Measurements from ENCODE around the gene ARFIP2.
A peak's percentile ranks its signal among the peaks of the same experiment; 100 is the strongest.

The ARFIP2 gene

DNA sequence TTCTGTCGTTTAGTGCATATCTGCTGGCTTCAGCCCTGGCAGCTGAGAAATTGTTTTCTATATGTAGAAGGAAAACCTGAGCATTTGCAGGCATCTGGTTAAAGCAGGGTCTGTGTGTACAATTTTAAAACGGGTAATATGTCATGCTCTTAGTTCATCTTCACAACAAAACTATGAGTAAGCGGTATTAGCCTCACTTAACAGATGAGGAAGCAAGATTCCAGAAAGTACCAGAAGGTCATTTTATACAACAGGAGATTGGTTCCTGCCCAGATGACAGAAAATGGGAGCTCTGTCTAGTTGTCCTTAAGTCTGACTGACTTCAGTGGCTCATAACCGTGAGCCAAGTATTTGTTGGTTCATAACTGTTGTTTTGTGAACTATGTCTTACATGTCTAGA is 1.3 kb upstream of the ARFIP2 start:
- DNase-seq (ENCODE audit: low read depth in 4 of 4, low spot score in 1 of 4) = no peak

DNA sequence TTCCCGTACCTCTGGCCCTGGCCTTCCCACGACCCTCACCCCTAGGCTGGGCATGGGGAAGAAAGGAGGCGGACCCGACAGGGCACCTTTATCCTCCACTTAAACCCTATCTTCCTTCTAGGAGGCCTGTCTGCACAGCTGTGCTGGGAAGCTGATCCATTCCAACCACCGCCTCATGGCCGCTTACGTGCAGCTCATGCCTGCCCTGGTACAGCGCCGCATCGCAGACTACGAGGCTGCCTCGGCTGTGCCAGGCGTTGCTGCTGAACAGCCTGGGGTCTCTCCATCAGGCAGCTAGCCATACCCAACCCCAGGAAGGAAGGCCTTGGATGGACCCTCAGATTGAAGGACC is 769 bp upstream of the ARFIP2 start:
- DNase-seq (ENCODE audit: low read depth in 4 of 4, low spot score in 1 of 4) = no peak

DNA sequence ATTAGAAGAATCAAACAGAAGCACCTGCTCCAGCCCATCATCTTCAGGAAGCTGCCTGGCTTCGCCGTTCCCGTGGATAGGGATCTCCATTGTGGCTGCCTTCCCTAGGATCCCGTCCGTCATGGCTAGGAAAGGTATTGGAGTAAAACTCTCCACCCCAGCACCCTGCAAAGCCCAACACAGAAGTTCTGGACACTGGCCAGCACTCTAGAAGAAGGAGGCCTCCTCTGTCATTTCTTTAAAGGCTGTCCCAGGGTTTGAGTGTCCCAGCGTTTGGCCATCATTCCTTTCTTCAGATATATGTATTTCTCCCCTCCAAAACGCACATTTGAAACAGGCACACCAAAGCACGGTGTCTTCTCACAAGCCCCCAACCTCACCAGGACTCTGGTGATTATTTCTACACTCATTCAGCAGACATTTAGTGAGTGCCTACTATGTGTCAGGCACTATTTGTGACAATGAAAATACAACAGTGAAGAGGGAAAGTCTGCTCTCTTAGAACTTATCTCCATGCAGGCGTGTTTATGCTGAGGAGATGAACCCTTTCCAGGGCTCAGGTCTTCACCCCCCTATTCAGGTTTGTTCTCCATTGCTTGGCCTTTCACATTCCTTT is 724 bp downstream of the ARFIP2 start:
- DNase-seq (ENCODE audit: low read depth in 4 of 4, low spot score in 1 of 4) = no peak

DNA sequence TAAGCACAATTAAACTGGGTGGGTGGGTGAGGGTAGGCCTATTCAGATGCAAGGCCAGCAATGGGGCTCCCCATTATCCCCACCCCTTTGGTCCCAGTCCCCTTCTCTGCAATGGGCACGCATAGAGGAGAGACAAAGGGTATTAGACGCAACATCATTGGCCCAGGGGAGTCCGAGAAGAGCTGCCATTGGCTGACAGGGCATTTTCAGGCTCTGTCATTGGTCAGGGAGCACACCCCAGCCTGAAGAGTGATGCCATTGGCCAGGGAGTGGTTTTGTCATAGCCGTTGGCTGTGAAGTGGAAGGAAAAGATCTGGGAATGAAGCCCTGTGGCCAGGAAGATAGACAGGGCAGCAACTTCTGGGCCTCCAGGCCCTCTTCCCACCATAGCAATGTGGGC is 4.6 kb downstream of the ARFIP2 start:
- no peak for DNase-seq (ENCODE audit: low read depth in 4 of 4, low spot score in 1 of 4)

DNA sequence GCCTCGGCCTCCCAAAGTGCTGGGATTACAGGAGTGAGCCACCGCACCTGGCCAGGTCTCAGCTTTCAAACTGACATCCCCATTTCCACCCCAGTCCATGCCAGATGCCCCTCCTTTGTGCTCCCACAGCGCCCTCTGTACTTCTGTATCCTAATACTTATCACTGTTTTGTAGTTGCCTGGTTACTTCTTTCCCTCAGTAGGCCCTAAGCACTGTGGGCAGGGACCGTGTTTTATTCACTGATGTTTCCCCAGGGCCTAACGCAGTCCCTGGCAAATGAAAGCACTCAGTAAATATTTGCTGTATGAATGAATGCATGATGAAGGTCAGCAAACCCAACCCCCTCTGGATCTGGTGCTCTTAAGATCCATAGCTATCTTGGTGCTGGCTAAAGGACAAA is 5.2 kb downstream of the ARFIP2 start:
- no peak for DNase-seq (ENCODE audit: low read depth in 4 of 4, low spot score in 1 of 4)

DNA sequence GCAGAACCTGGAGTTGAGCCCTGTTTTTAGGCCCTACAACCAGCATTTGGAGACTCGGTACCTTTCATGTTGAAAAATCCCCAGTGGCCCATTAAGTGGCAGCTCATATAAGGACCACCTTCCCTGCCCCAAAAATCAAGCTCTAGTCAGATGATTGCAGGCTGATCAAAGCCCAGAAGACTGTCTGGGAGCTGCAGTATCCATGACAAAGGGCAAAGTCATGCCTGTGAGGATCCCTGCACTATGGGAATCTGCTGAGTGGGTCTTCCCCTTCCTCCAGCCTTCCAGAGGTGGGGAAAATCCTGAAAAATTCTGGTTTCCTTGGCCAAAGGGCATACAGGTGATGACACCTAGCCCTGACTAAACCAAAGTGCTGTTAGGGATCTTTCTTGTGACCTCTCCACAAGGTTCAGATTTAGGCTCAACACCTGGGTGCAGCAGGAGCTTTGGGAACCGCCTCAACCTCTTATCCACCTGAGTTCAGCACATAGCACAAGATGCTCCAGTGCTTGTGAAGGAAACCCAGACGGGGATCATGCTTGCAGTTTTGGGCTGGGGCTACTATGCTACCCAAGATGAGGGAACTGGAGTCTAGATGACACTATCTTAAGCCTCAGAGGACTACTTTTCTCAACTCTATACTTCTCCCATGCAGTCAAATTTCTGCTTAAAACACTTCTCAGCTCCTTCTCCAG is 6.2 kb downstream of the ARFIP2 start:
- no peak for DNase-seq (ENCODE audit: low read depth in 4 of 4, low spot score in 1 of 4)

DNA sequence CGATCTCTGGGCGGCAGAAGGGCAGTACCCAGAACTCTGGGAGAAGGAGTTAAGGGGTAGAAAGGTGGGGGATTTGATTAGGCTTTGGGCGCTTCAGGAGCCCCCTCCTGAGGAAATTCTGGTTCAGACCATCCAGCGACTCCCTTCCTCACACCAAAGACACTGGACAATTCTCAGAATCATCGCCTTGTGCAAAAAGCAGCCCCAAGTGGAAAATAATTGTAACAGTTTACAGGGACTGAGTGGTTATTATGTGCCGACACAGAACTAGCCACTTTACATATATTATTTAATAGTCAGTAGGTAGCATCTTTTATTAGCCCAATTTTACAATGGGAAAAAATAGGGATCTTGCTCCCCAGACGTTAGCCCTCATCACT is 6.7 kb downstream of the ARFIP2 start:
- DNase-seq (ENCODE audit: low read depth in 4 of 4, low spot score in 1 of 4) = no peak

DNA sequence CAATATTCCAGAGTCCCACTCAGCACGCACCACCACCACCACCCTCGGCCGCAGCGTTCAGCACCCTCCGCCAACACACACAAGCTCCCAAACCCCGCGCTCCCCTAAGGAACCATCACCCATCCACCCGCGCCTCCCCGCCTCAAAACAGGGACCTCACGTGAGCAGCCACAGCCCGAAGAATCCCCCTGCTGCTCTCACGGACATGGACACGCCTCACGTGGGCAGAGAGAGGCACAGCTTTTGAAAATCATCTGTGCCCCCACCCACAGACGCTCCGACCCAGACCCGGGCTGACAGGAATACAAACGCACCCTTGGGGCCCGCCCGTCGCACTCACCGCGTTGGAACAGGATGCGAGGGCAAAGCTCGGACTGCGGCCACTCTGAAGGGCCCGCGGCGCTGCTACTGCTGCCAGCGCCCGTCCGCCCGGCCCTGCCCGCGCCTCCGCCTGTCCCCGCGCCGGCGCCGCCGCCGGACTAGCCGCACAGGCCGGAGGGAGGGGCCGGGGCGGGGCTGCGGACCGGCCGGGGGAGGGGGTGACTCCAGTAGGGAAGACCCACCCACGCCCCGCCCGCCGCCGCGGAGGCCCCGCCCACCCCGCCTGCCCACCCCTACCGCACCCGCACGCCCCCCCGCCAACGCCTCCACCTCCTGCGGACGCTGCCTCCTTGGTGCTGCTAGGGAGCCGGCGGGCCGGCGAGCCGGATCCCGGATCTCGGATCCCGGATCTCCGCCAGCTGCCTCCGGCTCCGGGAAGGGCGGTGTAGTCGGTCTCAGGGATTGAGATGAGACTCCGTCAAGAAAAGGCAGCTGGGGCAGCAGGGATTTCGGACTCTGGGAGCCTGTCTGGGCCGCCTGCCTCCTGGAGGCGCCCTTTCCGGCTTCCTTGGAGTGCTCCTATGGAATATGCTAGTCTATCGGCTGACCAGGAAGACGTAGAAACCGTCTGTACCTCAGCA is 7.4 kb downstream of the ARFIP2 start, which contains the start of gene TRIM3:
TSS of gene TRIM3 (minus strand) at position 491 of the 962 bp plus-strand sequence. CDS start 8,246 bp downstream, outside the sequence.
- peak; percentile 35 to 61 (median 48) for DNase-seq (ENCODE audit: low read depth in 4 of 4, low spot score in 1 of 4)

DNA sequence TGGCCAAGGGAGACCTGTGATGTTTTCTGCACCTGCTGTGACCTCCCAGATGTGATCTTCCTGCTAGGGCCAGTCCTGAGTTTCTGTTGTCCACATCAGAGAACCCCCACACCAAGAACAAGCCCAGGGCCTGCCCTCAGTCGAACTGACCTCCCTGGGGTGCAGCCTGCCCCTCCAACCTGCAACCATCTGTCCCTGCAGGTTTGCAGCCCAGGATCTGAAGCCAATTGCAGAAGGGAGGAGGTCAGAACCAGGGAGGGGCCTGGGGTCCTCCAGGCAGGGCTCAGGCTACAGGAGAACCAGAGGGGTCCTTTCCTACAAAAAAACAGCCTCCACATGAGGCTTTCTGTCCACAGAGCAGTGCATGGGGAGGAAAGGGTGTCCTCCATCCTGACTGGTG is 8.2 kb downstream of the ARFIP2 start:
- no peak for DNase-seq (ENCODE audit: low read depth in 4 of 4, low spot score in 1 of 4)

DNA sequence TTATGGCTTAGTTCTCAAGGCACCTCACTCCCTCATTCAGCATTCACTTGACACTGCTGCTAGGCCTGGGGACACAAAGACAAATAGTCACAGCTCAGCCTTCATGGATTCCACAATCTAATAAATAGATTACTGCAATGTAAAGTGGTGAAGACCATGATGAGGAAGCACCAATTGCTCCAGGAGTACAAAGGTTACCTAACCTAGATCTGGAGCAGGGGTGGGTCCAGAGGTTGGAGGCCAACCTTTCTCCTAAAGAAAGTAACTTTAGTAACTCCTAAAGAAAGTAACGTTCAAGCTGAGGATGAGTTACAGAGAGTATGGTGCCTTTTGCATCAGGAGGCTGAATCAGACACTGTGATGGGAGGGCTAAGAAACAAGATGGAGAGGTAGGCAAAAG is 11.5 kb downstream of the ARFIP2 start:
- no peak for DNase-seq (ENCODE audit: low read depth in 4 of 4, low spot score in 1 of 4)

DNA sequence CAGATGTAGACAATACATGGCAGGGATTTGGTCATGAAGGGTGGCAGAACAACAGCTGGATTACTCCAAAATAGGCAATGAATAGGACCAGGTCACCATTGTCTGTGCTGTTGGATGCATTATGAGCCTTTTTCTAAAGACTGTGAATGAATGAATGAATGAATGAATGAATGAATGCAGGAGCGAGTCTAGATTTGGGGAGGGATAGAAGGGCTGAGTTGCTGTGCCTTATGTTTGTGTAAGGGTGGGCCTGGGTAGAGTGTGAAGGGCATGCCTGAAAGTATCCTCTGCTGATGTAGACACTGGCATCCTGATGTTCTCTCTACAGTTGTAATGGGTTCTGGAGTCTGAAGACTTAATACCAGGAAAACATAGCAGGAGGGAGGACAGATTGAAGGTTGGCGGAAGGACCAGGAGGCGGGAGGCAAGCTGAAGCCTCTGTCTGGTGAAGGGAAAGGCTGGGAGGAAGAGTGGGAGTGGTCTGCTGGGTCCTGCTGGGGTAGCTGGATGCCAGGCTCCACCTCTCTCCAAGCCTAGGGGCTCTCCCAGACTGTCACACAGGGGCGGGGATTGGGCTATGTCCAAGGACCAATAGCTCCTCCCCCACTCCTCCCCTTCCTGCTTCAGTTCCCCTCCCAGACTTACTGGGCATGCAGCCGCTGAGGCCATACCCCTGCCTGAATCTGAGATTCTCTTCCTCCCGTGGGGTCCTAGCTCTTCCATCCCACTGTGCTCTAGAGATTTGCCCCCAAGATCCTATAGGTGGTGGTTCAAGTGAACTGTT is 12.2 kb downstream of the ARFIP2 start:
- DNase-seq (ENCODE audit: low read depth in 4 of 4, low spot score in 1 of 4) = no peak

DNA sequence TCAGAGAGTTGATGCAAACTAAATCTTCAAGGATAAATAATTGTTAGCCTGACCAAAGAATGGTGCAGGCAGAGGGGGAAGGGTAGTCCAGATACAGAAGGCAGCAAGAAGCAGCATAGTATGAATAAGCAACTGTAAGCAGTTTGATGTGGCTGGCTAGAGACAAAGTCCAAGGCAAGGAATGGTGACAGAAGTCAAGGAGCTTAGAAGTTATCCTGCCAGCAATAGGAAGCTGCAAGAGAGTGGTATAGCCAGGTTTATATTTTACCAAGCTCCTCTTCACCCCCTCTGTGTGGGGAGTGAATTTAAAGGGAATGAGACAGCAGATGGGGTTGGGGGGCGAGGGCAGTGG is 22.1 kb downstream of the ARFIP2 start:
- no peak for DNase-seq (ENCODE audit: low read depth in 4 of 4, low spot score in 1 of 4)

DNA sequence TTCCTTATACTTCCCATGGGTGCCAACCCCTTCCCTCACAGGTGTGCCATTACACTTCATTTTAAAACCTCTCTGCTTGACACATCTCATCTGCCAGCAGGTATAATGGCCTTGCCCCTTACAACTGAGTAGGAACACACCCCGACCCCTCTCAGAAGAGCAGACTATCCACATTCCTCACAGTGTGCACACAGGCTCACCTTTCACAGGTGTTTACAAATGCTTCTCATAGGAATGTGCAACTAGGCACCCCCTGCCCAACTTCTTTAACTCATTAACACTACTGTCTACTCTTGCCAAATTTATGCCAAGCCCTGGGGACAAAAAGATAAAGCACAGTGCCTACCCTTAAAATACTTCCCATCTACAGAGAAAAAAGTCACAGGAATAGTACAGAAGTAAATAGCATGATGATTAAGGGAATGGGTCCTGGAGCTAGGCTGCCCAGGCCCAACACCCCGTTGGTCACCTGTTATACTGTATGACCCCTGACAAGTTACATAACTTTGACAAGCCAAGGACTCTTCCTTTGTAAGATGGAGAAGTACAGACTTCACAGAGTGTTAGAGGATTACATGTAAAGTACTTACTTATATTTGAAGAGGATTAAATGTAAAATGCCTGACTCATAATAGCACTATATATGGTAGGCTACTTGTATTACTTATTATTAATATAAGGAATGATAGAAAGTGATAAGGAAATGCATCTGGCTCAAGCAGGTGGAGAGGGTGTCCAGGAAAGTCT is 22.6 kb downstream of the ARFIP2 start:
- no peak for DNase-seq (ENCODE audit: low read depth in 4 of 4, low spot score in 1 of 4)

DNA sequence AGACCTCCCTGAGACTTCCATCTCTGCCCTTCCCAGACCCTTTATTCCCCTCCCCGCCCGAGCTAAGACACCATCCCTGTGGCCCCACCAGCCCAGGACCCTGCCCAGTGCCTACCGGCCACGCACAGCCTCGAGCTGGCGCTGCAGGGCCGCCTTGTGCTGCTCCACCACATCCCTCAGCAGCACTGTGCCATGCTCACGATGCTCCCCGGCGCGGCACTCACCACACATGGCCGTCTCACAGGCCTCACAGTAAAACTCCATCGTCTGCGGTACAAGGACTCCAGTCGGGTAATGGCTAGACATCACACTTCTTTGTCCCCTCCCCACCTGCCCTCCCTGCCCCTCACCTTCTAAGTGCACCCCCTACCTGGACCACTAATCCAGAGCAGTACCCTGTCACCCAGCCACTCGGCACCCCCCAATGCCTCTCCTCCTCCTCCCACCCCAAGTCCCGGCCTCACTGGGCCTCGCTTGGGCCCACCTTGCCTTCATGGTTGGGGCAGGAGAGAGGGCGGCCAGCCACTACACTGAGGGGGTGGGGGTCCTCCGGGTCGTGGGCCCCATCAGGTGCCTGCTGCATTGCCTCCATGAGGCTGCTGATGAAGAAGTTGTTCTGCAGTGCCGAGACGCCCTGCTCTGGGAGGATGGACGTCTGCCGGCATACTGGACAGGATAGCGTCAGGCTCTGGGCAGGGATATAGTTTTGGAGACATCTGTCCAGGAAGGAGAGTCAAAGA is 23.4 kb downstream of the ARFIP2 start:
- no peak for DNase-seq (ENCODE audit: low read depth in 4 of 4, low spot score in 1 of 4)

DNA sequence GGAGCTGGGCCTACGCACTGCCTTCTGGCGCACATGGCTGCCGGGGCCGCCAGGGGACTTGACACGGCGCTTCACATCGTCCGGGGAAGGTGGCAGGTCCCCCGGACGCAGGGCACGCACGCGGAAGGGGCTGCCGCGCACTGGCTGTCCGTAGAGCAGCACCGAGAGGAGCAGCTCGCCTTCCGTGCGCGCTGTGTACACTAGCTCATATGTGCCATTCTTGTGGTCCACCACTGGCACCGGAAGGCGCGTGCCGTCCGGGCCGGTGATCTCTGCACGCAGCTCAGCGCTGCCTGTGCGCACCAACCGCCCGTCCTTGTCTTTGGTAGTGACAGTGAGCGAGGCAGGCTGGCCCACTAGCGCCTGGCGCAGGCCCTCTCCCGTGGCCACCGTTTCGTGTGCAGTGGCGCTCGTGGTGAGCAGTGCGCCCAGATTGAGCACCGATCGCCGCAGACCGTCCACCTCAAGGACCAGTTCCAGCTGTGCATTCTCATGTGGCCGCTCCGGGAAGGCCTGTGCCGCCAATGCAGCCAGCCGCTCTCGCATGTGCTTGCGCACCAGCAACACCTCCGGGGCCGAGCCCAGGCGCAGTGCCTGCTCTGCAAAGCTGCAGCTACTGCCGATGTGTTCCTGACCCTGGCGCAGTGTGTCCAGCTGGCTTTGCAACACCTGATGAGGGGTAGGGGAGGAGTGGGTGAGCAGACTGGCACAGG is 24.6 kb downstream of the ARFIP2 start:
- no peak for DNase-seq (ENCODE audit: low read depth in 4 of 4, low spot score in 1 of 4)

DNA sequence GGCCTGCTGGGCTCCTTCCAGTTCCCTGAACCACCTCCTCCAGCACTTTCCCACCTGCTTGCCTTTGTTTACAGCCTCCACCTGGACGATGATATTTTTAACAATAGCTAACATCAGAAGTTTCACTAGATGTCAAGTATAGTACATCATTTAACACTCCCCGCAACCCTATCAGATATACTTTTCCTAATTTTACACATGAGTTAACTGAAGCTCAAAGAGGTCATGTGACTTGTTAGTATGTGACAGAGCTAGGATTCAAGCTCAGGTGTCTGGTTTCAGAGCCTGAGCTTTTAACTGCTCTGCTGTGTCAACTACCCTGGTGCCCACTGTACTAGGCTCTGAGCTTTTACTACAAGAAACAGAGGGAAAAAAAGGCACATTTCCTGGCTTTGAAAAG is 26.1 kb downstream of the ARFIP2 start:
- DNase-seq (ENCODE audit: low read depth in 4 of 4, low spot score in 1 of 4) = no peak

DNA sequence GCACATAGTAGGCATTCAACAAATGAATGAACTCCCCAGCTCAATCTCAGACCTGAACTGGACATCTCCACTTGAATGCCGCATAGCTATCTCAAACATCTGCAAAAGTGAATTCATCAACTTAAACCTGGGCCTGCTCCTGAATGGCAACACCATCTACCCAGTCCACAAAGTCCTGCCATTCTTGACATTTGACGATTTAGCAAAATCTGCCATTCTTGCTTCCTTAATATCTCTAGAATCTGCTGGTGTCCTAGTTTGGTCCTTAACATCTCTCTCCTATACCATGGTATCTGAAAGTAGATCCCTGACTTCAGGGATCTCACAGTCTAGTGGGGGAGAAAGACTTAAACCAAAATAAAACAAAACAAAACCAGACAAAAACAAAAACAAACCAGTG is 28.0 kb downstream of the ARFIP2 start:
- DNase-seq (ENCODE audit: low read depth in 4 of 4, low spot score in 1 of 4) = no peak

DNA sequence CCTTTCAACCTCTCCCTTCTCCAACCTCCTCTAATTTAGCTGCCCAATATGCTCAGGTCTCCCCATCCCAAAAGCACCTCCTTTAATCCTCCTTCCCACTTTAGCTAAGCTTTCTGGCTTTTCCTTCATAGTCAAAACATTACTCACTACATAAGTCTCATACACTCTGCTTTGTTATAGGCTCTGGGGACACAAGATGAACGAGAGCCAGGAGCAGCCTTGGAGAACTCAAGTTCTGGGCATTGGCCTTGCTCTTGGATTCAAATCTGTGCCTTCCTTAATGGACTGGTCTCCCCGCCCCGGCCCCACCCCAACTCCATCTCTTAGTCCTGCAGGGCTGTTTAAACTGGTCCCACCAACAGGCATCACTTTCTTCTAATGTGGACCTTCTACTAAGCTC is 28.9 kb downstream of the ARFIP2 start:
- DNase-seq (ENCODE audit: low read depth in 4 of 4, low spot score in 1 of 4) = no peak

DNA sequence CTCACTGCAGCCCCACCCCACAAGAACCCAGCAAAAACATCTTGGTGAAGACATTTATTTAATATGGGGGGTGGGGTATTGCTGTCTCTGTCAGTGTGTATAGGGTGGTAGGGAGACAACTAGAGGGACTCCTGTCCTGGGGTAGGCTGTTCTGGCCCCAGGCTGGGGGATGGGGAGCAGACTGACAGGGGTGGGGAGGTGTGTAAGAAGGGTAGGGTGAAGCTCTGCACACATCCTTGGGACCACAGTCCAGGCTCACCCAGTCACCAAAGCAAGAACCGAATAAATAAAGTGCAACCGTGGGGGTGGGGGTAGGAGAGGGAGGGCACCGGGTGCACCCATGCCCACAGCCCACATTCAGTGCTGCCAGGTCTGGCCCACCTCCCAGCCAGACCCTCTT is 32.6 kb downstream of the ARFIP2 start:
- DNase-seq (ENCODE audit: low read depth in 4 of 4, low spot score in 1 of 4) = no peak
